Measurements from ENCODE around the gene ETV7.

Gene ETV7

GRCh38 chr6:36337814-36338213 lies 49.7 kb downstream of the ETV7 start:
- DNase-seq, result no peak

GRCh38 chr6:36336779-36337241 lies 50.7 kb downstream of the ETV7 start, which contains the start of gene BNIP5:
Gene BNIP5, minus strand, starts transcription at chr6:36336888. Its CDS starts 6,198 bp downstream, at chr6:36330690.
- no peak for DNase-seq

GRCh38 chr6:36336208-36336710 lies 51.2 kb downstream of the ETV7 start:
- no peak for DNase-seq

GRCh38 chr6:36335465-36336207 lies 51.8 kb downstream of the ETV7 start:
- DNase-seq, result no peak

- DNase-seq, result no peak
Measured at GRCh38 chr6:36334832-36335459, 52.5 kb downstream of the ETV7 start.

GRCh38 chr6:36333931-36334725 lies 53.3 kb downstream of the ETV7 start:
- no peak for DNase-seq

- DNase-seq, result no peak
Measured at GRCh38 chr6:36333171-36333895, 54.1 kb downstream of the ETV7 start.

GRCh38 chr6:36331381-36331780 lies 56.1 kb downstream of the ETV7 start:
- no peak for DNase-seq

GRCh38 chr6:36330366-36330765 lies 57.1 kb downstream of the ETV7 start:
- DNase-seq, result no peak

GRCh38 chr6:36329798-36330291 lies 57.6 kb downstream of the ETV7 start:
- no peak for DNase-seq

- DNase-seq, result no peak
Measured at GRCh38 chr6:36328600-36328999, 58.9 kb downstream of the ETV7 start.

GRCh38 chr6:36327919-36328236 lies 59.6 kb downstream of the ETV7 start:
- DNase-seq, result no peak

GRCh38 chr6:36327226-36327918 lies 60.1 kb downstream of the ETV7 start:
- DNase-seq, result no peak

GRCh38 chr6:36326356-36326995 lies 61.0 kb downstream of the ETV7 start:
- DNase-seq, result no peak

- DNase-seq, result no peak
Measured at GRCh38 chr6:36324715-36325114, 62.8 kb downstream of the ETV7 start.

GRCh38 chr6:36324191-36324590 lies 63.3 kb downstream of the ETV7 start:
- DNase-seq, result no peak

GRCh38 chr6:36323062-36323461 lies 64.4 kb downstream of the ETV7 start:
- DNase-seq, result no peak

GRCh38 chr6:36322591-36322990 lies 64.9 kb downstream of the ETV7 start:
- DNase-seq, result no peak

GRCh38 chr6:36320475-36320874 lies 67.0 kb downstream of the ETV7 start:
- peak; percentile 55 for DNase-seq

- no peak for DNase-seq
Measured at GRCh38 chr6:36319821-36320220, 67.6 kb downstream of the ETV7 start.

GRCh38 chr6:36319436-36319762 lies 68.1 kb downstream of the ETV7 start:
- DNase-seq, result peak; percentile 74
